Esophagus muscularis mucosa (tissue), 4 donors: ENCODE data around the gene JMJD6. TPM values are rescaled to one million over a fixed set of nuclear protein-coding genes. Genes with fewer than 3 reads are reported as not detected.

Source experiments
- DNase-seq: peaks from one replicate; pipeline ENCODE4 v3.0.0-alpha.2; 2017; ENCODE audit errors: extremely low spot score
- H3K27ac ChIP-seq, 4 donors: fragments of 200-600 bp; sonication (generic); replicated peaks in 1 of 4; 1 replicate in 3 of 4; 2 replicates in 1 of 4; pipeline ENCODE4 v1.5.1; 2016 to 2019; ENCODE audit warnings: mild to moderate bottlenecking in 1 of 4
- H3K27me3 ChIP-seq, 4 donors: fragments of 200-600 bp; sonication (generic); one replicate each; pipeline versions ENCODE4 v1.5.1 to v1.6.0; 2016 to 2019
- H3K36me3 ChIP-seq, 4 donors: fragments of 200-600 bp; sonication (generic); one replicate each; pipeline ENCODE4 v1.5.1; 2016 to 2019
- H3K4me1 ChIP-seq, 4 donors: fragments of 200-600 bp; sonication (generic); one replicate each; pipeline ENCODE4 v1.5.1; 2016 to 2019
- H3K4me3 ChIP-seq, 4 donors: fragments of 200-600 bp; sonication (generic); 1 replicate in 2 of 4; 2 replicates in 2 of 4; pipeline ENCODE4 v1.5.1; 2016 to 2019; ENCODE audit warnings: mild to moderate bottlenecking in 4 of 4, moderate library complexity in 1 of 4
- H3K9me3 ChIP-seq, 4 donors: fragments of 200-600 bp; sonication (generic); 1 replicate in 3 of 4; 2 replicates in 1 of 4; pipeline ENCODE4 v1.5.1; 2016 to 2019
- EP300 ChIP-seq: sonication (generic); formaldehyde crosslinking; IDR thresholded peaks from one replicate; pipeline ENCODE4 v1.6.1; 2017; ENCODE audit warnings: antibody characterized with exemption
- POLR2A ChIP-seq: fragments of 450-650 bp; IDR thresholded peaks from one replicate; pipeline ENCODE4 v1.6.1; 2017; ENCODE audit warnings: antibody characterized with exemption, moderate library complexity, mild to moderate bottlenecking, low read depth
- POLR2AphosphoS5 ChIP-seq, 2 donors: sonication (generic); formaldehyde crosslinking; IDR thresholded peaks; one replicate each; pipeline ENCODE4 v1.6.1; 2017; ENCODE audit warnings: antibody characterized with exemption in 2 of 2
- WGBS: methylation state at CpG from one replicate; pipeline ENCODE4 v1.1.5; 2018; 5-methylcytosine and 5-hydroxymethylcytosine counted together
- intact Hi-C: fragments of 100-400 bp; cut with DNase I; formaldehyde crosslinking; loops from one replicate; pipeline ENCODE4 v1.15.1; 2023
- total RNA-seq, 4 donors: library from RNA; depleted of rRNA; stranded (reverse); fragments of >200 nt; gene quantifications; one replicate each; pipeline versions ENCODE4 v1.1.0 to v1.2.1, GENCODE V29; 2016
- TF ChIP-seq, protein P1 (sequence below), 3 experiments: fragments of 200-600 bp in 2 of 3; fragments of 450-650 bp in 1 of 3; sonication (generic) in 2 of 3; IDR thresholded peaks; one replicate each; pipeline ENCODE4 v1.5.1; 2017 to 2019; ENCODE audit warnings: antibody characterized with exemption in 3 of 3, mild to moderate bottlenecking in 2 of 3, moderate library complexity in 1 of 3

JMJD6 gene
- total RNA-seq, 4 donors from 2014 or later = 29.5 to 54.5 (median 49.5) TPM

- peak in 1 of 2 donors; percentile 46 for TF ChIP-seq POLR2AphosphoS5 (IDR thresholded peaks at IDR 0.05)
- TF ChIP-seq, protein P1, sequence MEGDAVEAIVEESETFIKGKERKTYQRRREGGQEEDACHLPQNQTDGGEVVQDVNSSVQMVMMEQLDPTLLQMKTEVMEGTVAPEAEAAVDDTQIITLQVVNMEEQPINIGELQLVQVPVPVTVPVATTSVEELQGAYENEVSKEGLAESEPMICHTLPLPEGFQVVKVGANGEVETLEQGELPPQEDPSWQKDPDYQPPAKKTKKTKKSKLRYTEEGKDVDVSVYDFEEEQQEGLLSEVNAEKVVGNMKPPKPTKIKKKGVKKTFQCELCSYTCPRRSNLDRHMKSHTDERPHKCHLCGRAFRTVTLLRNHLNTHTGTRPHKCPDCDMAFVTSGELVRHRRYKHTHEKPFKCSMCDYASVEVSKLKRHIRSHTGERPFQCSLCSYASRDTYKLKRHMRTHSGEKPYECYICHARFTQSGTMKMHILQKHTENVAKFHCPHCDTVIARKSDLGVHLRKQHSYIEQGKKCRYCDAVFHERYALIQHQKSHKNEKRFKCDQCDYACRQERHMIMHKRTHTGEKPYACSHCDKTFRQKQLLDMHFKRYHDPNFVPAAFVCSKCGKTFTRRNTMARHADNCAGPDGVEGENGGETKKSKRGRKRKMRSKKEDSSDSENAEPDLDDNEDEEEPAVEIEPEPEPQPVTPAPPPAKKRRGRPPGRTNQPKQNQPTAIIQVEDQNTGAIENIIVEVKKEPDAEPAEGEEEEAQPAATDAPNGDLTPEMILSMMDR (IDR thresholded peaks at IDR 0.05) = no peak
- intact Hi-C loops = no loop called here
- Histone ChIP-seq H3K27me3 (no peaks in the 10 kb centered on the region), H3K9me3 (no peaks in the 10 kb centered on the region), H3K4me1 (peaks cover 93 to 97% (median 94%) of the 10 kb centered on the region in 4 donors), H3K4me3 (peak overlapping the region in 2 of 4 donors; percentile 9 to 21), H3K27ac (peak overlapping the region; percentile 89 to 96 (median 93)), H3K36me3 (peaks cover 0 to 4% (median 0%) of the 10 kb centered on the region in 4 donors)
- WGBS = 66% methylated on average over 16 of the region's 16 CpGs
- DNase-seq = no peak
These were observed 31.2 kb downstream of the JMJD6 start for GRCh38 chr17:76695059-76695831.

DNA sequence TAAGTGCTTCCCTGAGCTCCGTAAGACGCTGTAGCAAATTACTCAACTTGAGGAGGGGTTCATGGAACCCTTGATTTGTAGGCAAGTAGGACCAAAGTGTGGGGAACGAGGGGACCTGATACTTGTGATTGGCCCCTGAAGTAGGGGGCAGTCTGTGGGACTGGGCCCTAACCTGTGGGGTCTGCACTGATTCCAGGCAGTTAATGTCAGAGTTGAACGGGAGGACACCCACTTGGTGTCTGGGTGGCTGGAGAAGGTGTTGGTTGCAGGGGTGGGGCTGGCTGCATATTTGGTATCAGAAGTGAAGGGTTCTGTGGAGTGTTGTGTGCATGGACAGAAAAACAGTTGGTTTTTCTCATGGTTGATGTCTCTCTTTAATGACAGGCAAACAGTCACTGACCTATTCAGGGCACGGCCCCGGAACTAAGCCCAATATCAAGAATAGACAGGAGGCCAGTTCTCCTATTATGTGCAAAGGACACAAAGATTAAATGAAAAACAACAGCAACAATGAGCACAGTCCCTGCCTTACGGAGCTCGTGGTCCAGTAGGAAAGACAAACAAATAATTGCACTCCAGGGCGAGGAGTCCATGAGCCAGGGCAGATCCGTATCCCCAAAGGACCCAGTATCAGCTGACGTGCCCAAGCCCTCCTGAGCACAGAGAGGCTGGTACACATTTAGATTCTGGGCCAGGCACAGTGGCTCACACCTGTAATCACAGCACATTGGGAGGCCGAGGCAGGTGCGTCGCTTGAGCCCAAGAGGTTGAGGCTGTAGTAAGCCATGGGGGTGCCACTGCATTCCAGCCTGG, 34.8 kb downstream of the JMJD6 start:
- no peak overlapping the region for H3K4me3 ChIP-seq
- H3K9me3 ChIP-seq = no peaks in the 10 kb centered on the region
- H3K4me1 ChIP-seq = peaks cover 93 to 97% (median 94%) of the 10 kb centered on the region in 4 donors
- H3K27me3 ChIP-seq = no peaks in the 10 kb centered on the region
- peaks cover 0 to 11% (median 0%) of the 10 kb centered on the region in 4 donors for H3K36me3 ChIP-seq
- TF ChIP-seq POLR2AphosphoS5 (IDR thresholded peaks at IDR 0.05) (peak in 1 of 2 donors; percentile 50), POLR2A (no peak)
- intact Hi-C loops = no loop called here
- no peak for DNase-seq
- 68% methylated on average over 14 of the region's 14 CpGs for WGBS
- H3K27ac ChIP-seq = peak overlapping the region; percentile 42 to 96 (median 90)

- Histone ChIP-seq H3K36me3 (peaks cover 0 to 12% (median 0%) of the 10 kb centered on the region in 4 donors), H3K27me3 (no peaks in the 10 kb centered on the region), H3K27ac (peak overlapping the region; percentile 42 to 96 (median 90)), H3K4me3 (no peak overlapping the region), H3K9me3 (no peaks in the 10 kb centered on the region), H3K4me1 (peaks cover 93 to 97% (median 94%) of the 10 kb centered on the region in 4 donors)
- TF ChIP-seq, protein P1 (IDR thresholded peaks at IDR 0.05) = no peak
- TF ChIP-seq EP300 = no peak
- TF ChIP-seq POLR2A = no peak
- TF ChIP-seq POLR2AphosphoS5 (IDR thresholded peaks at IDR 0.05) = no peak
- intact Hi-C loops = no loop called here
- WGBS = 60% methylated on average over 13 of the region's 13 CpGs
- DNase-seq = no peak
These were observed 35.7 kb downstream of the JMJD6 start for GRCh38 chr17:76690596-76691280.

DNA sequence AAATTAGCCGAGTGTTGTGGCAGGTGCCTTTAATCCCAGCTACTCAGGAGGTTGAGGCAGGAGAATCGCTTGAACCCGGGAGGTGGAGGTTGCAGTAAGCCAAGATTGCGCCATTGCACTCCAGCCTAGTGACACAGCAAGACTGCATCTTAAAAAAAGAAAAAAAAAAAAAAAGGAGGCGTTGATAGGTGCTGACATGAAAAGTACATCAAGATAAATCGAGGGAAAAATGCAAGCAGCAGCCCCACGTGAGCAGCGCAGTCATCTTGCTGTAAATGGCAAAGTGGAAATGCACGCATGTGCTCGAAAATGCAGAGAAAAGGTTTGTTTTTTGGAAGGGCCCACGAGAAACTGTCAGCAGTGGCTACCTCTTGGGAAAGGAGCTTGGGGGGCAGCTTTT, 36.5 kb downstream of the JMJD6 start:
- Histone ChIP-seq H3K9me3 (no peaks in the 10 kb centered on the region), H3K4me1 (peaks cover 93 to 97% (median 94%) of the 10 kb centered on the region in 4 donors), H3K27ac (peak overlapping the region; percentile 89 to 96 (median 92)), H3K4me3 (no peak overlapping the region), H3K27me3 (no peaks in the 10 kb centered on the region), H3K36me3 (peaks cover 0 to 21% (median under 1%) of the 10 kb centered on the region in 4 donors)
- DNase-seq = no peak
- TF ChIP-seq EP300 (no peak), POLR2AphosphoS5 (IDR thresholded peaks at IDR 0.05) (peak; percentile 34 to 64)
- 63% methylated on average over 11 of the region's 11 CpGs for WGBS
- intact Hi-C loops = no loop called here

GRCh38 chr17:76688165-76688622, 38.2 kb downstream of the JMJD6 start:
- Histone ChIP-seq H3K27me3 (no peaks in the 10 kb centered on the region), H3K9me3 (no peaks in the 10 kb centered on the region), H3K4me1 (peaks cover 93 to 97% (median 95%) of the 10 kb centered on the region in 4 donors), H3K4me3 (peak overlapping the region; percentile 8 to 26 (median 20)), H3K27ac (peak overlapping the region; percentile 89 to 96 (median 92)), H3K36me3 (peaks cover 3 to 38% (median 17%) of the 10 kb centered on the region in 4 donors)
- TF ChIP-seq POLR2AphosphoS5 (IDR thresholded peaks at IDR 0.05) = no peak
- no peak for DNase-seq
- 44% methylated on average over 8 of the region's 11 CpGs for WGBS
- intact Hi-C loops = no loop called here
